Pancreas (tissue), 10 donors: ENCODE data around the gene CFDP1. TPM values are rescaled to one million over a fixed set of nuclear protein-coding genes. Genes with fewer than 3 reads are reported as not detected.
A peak's percentile ranks its signal among the peaks of the same experiment; 100 is the strongest.

Experiments used
- ATAC-seq, 4 donors: fragments of 200-7000 bp; cut with Tn5 transposase; one replicate each; pipeline versions ENCODE4 v1.8.0 to v1.9.1; 2020; ENCODE audit warnings: mild to moderate bottlenecking in 4 of 4, moderate library complexity in 4 of 4
- DNase-seq, 6 donors: peaks; one replicate each; pipeline ENCODE4 v3.0.0-alpha.2; 2020
- FAIRE-seq: peaks from 2 replicates; lab custom pipeline; 2012; peaks lifted over from hg19 to GRCh38; lab: Jason Lieb, UNC
- H3K27ac ChIP-seq, 4 donors: fragments of 200-600 bp; sonication (generic); 1 replicate in 3 of 4; 2 replicates in 1 of 4; pipeline versions ENCODE4 v1.5.0 to v1.8.0; 2020
- H3K27me3 ChIP-seq, 4 donors: fragments of 200-600 bp; one replicate each; pipeline ENCODE4 v1.8.0; 2021
- H3K36me3 ChIP-seq, 3 donors: fragments of 200-600 bp; sonication (generic) in 1 of 3; one replicate each; pipeline versions ENCODE4 v1.5.0 to v1.8.0; 2020 to 2021
- H3K4me1 ChIP-seq, 3 donors: fragments of 200-600 bp; one replicate each; pipeline ENCODE4 v1.8.0; 2021
- H3K4me3 ChIP-seq, 4 donors: fragments of 200-600 bp; sonication (generic) in 2 of 4; one replicate each; pipeline versions ENCODE4 v1.5.0 to v1.8.0; 2020 to 2021
- H3K9me3 ChIP-seq, 4 donors: fragments of 200-600 bp; one replicate each; pipeline ENCODE4 v1.8.0; 2021
- WGBS, 2 donors: extraction: QIAGEN DNeasy Blood & Tissue Kit; methylation state at CpG; one replicate each; pipeline ENCODE4 v1.1.7; 2013; 5-methylcytosine and 5-hydroxymethylcytosine counted together
- intact Hi-C, 3 donors: fragments of 100-400 bp; cut with DNase I; formaldehyde crosslinking; loops; one replicate each; pipeline versions ENCODE4 v1.11.1 to v1.14.2; 2022
- polyA plus RNA-seq, 2 donors: library from polyadenylated mRNA; stranded (reverse); fragments of 200-250 nt; gene quantifications; one replicate each; pipeline ENCODE4 v1.2.3, GENCODE V29; 2013
- total RNA-seq, 6 donors: library from RNA; stranded (reverse); fragmentation: NEBNext Ultra II Directional in 4 of 6; extraction: Animal tissue kit (Norgen Biotek cat#: 25700) in 4 of 6; gene quantifications; one replicate each; pipeline versions ENCODE4 v1.2.1 to v1.2.4, GENCODE V29; 2021 to 2023
- TF ChIP-seq, protein P1 (sequence below), 4 donors: fragments of 200-600 bp; sonication (generic) in 3 of 4; IDR thresholded peaks; one replicate each; pipeline versions ENCODE4 v1.5.0 to v1.8.0; 2021; ENCODE audit warnings: antibody characterized with exemption in 4 of 4
- donor health status: healthy with polysubstance abuse.
- donor health status: DM: no; HTN: no; CAD: no; lungs with moderate emphysema.
- donor health status: DM: no; HTN: no; CAD: no.
- donor health status: control.
- donor health status: control.
- donor health status: Bipolar disorder and iron deficiency.
- donor health status: DM: yes; HTN: yes; CAD: no.
- donor health status: DM: no; HTN: no; CAD: no.
- donor health status: DM: no; HTN: no; CAD: no.
- donor health status: DM: yes; HTN: yes; CAD: no.

CFDP1 gene
- total and polyA plus RNA-seq, 8 donors, result 19.3 to 57.5 (median 25.6) TPM

DNA sequence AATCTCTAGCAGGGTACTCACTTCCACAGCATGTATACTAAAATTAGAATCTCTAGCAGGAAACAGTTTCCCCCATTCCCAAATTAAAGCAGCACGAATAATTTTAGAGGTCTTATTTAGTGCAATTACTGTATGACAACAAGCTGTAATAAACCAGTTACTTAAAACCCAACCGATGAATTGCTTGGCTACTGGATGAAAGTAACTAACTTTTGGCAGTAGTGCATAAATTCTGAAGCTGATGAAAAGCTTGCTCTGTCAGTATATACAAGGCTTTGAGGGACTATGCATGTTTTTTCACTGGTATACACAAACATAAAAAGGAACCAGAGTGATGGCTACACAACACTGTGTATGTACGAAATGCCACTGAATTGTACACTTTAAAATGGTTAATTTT, 89.4 kb downstream of the CFDP1 start:
- TF ChIP-seq, protein P1, sequence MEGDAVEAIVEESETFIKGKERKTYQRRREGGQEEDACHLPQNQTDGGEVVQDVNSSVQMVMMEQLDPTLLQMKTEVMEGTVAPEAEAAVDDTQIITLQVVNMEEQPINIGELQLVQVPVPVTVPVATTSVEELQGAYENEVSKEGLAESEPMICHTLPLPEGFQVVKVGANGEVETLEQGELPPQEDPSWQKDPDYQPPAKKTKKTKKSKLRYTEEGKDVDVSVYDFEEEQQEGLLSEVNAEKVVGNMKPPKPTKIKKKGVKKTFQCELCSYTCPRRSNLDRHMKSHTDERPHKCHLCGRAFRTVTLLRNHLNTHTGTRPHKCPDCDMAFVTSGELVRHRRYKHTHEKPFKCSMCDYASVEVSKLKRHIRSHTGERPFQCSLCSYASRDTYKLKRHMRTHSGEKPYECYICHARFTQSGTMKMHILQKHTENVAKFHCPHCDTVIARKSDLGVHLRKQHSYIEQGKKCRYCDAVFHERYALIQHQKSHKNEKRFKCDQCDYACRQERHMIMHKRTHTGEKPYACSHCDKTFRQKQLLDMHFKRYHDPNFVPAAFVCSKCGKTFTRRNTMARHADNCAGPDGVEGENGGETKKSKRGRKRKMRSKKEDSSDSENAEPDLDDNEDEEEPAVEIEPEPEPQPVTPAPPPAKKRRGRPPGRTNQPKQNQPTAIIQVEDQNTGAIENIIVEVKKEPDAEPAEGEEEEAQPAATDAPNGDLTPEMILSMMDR (IDR thresholded peaks at IDR 0.05), result no peak
- intact Hi-C loops, result no loop called here
- WGBS, 2 donors, result 68 to 71% methylated on average over 3 of the region's 3 CpGs
- H3K4me3 ChIP-seq, result no peak overlapping the region
- H3K27ac ChIP-seq, result no peak overlapping the region
- no peak for ATAC-seq
- no peak for DNase-seq
- no peaks in the 10 kb centered on the region for H3K9me3 ChIP-seq
- H3K36me3 ChIP-seq, result no peaks in the 10 kb centered on the region
- FAIRE-seq, result no peak
- H3K4me1 ChIP-seq, result peaks cover 6 to 17% (median 7%) of the 10 kb centered on the region in 3 donors
- no peaks in the 10 kb centered on the region for H3K27me3 ChIP-seq

DNA sequence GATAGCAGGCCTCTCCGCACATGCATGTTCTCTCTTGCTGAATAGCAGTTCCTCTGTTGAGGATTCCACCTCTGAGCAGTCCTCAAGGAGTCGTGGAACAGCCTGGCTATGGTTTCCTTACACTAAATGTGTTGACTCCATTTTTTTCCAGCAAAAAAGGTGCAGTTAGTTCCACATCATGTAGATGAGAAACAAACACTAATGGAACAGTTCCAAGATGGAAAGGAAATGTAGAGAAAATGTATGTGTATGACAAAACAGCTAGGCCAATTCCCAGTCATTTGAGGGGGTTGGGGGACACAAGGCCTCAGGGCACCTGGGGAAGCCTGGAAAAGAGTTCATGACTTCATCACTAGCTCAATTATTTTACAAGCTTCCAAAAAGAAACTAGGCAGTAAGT, 90.0 kb downstream of the CFDP1 start:
- DNase-seq (no peak), FAIRE-seq (no peak), ATAC-seq (no peak)
- Histone ChIP-seq H3K36me3 (no peaks in the 10 kb centered on the region), H3K4me3 (no peak overlapping the region), H3K27ac (peak overlapping the region in 1 of 4 donors; percentile 45), H3K9me3 (no peaks in the 10 kb centered on the region), H3K27me3 (no peaks in the 10 kb centered on the region), H3K4me1 (peaks cover 6 to 17% (median 7%) of the 10 kb centered on the region in 3 donors)
- TF ChIP-seq, protein P1 (IDR thresholded peaks at IDR 0.05), result no peak
- intact Hi-C loops, result no loop called here
- WGBS, 2 donors, result 95 to 97% methylated on average over 2 of the region's 2 CpGs

DNA sequence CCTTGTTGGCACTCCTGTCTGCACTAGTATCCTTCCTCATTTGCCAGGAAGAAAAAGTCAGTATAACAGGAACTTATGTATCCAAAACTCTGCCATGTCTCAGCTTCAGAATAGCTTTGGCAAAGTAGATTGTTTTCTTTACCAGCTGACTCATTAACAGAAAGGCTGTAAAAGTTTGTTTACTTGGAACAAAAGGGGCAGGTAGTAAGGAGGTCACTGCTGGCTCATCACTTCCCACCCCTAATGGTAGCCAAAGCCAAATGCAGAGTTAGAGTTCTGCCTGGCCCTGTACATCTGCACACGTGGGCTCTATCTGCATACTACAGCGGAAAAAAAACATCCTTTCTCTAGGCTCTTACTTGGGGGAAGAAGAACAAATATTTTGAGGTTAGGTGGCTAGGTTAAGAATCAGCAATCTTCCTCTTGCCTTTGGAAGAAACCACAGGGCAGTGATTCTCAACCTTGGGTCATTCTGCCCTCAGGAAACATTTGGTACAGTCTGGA, 90.9 kb downstream of the CFDP1 start:
- no peaks in the 10 kb centered on the region for H3K27me3 ChIP-seq
- peak; percentile 69 to 83 (median 77) for ATAC-seq
- H3K27ac ChIP-seq, result peak overlapping the region in 2 of 4 donors; percentile 45 to 59
- peaks cover 6 to 17% (median 7%) of the 10 kb centered on the region in 3 donors for H3K4me1 ChIP-seq
- H3K4me3 ChIP-seq, result no peak overlapping the region
- no peaks in the 10 kb centered on the region for H3K36me3 ChIP-seq
- TF ChIP-seq, protein P1 (IDR thresholded peaks at IDR 0.05), result no peak
- FAIRE-seq, result no peak
- H3K9me3 ChIP-seq, result no peaks in the 10 kb centered on the region
- DNase-seq, result no peak
- WGBS, 2 donors, result 64 to 66% methylated on average over 2 of the region's 2 CpGs
- intact Hi-C loops, result no loop called here

DNA sequence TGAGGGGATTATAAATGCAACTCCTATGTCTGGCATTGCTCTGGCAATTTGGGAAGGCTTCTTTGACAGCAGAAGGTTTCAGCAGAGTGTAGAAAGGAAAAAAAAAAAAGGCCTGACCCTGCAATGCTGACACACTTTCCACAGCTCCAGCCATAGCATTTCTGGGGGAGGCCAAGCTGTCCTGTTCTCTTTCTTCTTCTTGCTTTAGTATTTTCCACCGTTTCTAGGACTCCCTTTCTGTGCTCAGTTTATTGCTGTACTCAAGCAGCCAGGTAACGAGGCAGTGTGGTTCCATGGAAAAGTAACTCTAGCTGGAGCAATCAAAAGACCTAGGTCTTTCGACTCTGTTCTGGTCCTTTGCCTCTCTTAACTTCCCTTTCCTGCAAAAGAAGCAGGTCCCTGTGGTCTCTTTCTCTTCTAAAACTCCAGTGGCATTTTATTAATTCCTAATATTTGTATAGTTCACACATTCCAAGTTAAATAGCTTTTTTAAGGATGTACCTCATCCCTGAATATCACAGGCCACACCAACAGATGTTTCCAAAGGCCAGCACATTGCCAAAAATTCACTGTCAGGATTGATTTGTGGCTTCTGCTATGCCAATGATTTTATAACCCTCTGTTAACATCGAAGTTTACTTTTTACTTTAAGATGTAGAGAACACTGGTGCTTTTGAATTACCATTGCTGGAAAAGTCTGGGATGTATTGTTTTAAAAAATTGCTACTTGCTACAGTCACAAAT, 91.6 kb downstream of the CFDP1 start:
- no peaks in the 10 kb centered on the region for H3K27me3 ChIP-seq
- peaks cover 6 to 17% (median 7%) of the 10 kb centered on the region in 3 donors for H3K4me1 ChIP-seq
- H3K27ac ChIP-seq, result peak overlapping the region in 2 of 4 donors; percentile 45 to 59
- DNase-seq, result no peak
- no peak for FAIRE-seq
- no peaks in the 10 kb centered on the region for H3K9me3 ChIP-seq
- 65% methylated on average over 4 of the region's 4 CpGs for WGBS, 2 donors
- no peaks in the 10 kb centered on the region for H3K36me3 ChIP-seq
- TF ChIP-seq, protein P1 (IDR thresholded peaks at IDR 0.05), result no peak
- no peak overlapping the region for H3K4me3 ChIP-seq
- intact Hi-C loops, result no loop called here
- ATAC-seq, result peak in 3 of 4 donors; percentile 10 to 38 (median 25)
